ENCODE results near the gene MOB3C.

The MOB3C gene

DNA sequence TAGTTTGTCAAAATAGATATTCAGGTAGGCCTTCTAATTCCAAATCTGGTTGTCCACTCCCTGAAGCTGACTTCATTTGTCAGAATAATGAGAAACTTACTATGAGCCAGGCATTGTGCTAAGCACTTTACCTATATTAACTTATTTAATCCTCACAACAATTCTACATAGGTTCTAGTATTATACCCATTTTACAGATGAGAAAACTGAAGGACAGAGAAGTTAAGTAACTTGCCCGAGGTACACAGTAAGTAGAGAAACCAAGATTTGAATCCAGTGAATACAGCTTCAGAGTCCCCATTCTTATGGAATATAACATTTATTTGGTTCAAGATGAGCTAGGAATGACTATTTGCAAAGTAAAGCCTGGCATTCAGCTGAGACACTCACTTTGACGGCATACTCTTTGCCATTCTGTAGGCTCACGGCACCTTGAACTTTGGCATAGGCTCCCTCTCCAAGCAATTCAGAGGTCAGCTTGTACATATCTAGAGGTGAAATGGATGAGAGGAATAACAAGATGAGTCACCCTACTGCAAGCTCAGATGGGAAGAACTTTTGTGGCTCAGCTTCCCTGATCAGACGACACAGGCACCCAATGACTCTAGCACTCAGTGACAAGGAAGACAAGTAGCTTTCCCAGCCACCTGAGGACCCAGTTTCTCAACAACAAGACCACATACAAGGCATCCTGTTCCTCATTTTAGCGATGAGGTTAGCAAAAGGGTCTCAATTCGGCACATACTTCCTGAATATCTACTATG, 36.3 kb downstream of the MOB3C start:
- ChIA-PET POLR2A (no interaction called here), CTCF (interaction anchor here (1.9 kb wide), 1 partner anchor 35 kb away, joined by 6 read pairs; no protein-coding TSS in a partner anchor)
- no peak for DNase-seq (ENCODE audit: low read depth, low spot score)
- no peak overlapping the region for H3K4me3 ChIP-seq (ENCODE audit: low read depth, low read length)
- TF ChIP-seq, protein P1, sequence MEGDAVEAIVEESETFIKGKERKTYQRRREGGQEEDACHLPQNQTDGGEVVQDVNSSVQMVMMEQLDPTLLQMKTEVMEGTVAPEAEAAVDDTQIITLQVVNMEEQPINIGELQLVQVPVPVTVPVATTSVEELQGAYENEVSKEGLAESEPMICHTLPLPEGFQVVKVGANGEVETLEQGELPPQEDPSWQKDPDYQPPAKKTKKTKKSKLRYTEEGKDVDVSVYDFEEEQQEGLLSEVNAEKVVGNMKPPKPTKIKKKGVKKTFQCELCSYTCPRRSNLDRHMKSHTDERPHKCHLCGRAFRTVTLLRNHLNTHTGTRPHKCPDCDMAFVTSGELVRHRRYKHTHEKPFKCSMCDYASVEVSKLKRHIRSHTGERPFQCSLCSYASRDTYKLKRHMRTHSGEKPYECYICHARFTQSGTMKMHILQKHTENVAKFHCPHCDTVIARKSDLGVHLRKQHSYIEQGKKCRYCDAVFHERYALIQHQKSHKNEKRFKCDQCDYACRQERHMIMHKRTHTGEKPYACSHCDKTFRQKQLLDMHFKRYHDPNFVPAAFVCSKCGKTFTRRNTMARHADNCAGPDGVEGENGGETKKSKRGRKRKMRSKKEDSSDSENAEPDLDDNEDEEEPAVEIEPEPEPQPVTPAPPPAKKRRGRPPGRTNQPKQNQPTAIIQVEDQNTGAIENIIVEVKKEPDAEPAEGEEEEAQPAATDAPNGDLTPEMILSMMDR (IDR thresholded peaks at IDR 0.05; ENCODE audit: insufficient read depth, low read length, missing control alignments) = no peak

DNA sequence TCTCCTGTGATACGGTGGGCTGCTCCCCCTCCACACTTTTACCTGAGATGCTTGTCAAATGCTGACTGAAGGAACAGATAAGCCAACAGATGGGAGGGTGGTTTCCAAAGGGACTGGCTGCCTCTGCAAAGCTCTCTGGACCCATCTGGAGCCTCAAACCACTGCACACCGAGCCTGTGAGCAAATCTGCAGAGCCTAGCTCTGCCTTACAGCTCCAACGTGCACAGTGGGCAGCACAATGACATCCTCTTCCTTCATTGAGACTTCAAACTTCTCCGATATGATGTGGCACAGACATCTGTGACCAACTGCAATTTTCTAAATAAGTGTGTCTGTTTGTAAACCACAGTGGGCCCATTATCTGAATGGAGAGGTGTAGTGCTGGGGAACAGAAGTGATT, 38.9 kb downstream of the MOB3C start:
- TF ChIP-seq, protein P1 (IDR thresholded peaks at IDR 0.05; ENCODE audit: insufficient read depth, low read length, missing control alignments) = no peak
- H3K4me3 ChIP-seq (ENCODE audit: low read depth, low read length) = no peak overlapping the region
- DNase-seq (ENCODE audit: low read depth, low spot score) = no peak
- POLR2A ChIA-PET = no interaction called here
- CTCF ChIA-PET = no interaction called here

DNA sequence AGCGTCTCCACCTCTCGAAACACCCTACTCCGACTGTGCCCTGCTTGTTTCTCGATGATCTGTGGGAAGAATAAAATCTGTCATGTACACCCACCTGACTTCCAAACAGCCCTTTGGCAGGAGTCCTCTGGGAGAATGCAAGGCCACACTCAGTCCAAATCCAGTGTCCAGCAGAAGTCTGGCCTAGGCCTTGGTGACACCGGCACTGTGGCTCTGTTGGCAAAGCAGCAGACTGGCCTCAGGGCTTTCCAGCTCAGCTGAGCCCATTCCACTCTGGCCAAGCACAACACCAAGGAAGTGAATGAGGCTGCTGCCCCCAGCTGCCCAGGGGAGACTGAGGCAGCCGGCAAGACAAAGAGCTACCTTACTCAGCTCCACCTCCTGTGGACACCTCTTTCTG, 40.0 kb downstream of the MOB3C start:
- CTCF ChIA-PET = no interaction called here
- no peak for DNase-seq (ENCODE audit: low read depth, low spot score)
- TF ChIP-seq, protein P1 (IDR thresholded peaks at IDR 0.05; ENCODE audit: insufficient read depth, low read length, missing control alignments) = no peak
- POLR2A ChIA-PET = no interaction called here
- no peak overlapping the region for H3K4me3 ChIP-seq (ENCODE audit: low read depth, low read length)

DNA sequence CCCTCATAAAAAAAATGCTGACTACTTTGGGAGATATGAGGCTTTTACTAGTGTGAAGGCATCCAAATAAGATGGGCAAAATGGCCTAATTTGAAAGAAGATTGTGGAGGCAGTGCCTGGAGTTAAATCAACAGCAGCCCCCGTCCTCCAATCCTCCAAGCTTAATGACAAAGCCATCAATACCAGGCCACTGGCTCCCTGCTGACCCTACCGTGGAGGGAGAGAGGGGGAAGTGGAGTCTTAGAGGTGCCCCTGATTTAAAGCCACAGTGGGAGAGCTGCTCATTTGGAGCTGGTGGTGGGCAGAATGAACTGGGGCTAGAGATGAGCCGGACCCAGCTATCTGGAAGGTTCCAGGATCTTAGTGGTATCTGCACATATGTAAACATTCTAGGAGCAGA, 40.8 kb downstream of the MOB3C start:
- CTCF ChIA-PET = interaction anchor here (1.8 kb wide), 1 partner anchor 128 kb away, joined by 7 read pairs; no protein-coding TSS in a partner anchor

DNA sequence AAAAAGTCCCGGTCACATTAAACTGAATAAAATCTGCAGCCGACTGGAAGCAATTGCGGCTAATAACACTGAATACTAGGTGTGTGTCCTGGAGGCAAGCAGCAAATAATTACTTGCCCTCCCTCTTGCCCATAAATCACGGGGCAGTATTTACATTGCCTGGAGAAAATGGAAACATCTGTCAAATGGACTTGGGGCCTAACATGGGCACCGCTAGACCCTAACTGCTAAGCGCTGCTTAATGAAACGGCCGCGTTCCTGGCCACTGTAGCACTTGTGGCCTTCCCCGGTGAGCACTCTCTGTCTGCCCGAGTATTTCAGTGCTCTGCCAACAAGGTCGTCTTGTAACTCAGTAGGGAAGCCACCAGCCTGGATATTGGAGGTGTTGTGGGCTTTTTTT, 41.3 kb downstream of the MOB3C start:
- POLR2A ChIA-PET = no interaction called here
- TF ChIP-seq, protein P1 (IDR thresholded peaks at IDR 0.05; ENCODE audit: insufficient read depth, low read length, missing control alignments) = no peak
- CTCF ChIA-PET = interaction anchor here (1.8 kb wide), 1 partner anchor 128 kb away, joined by 7 read pairs; no protein-coding TSS in a partner anchor
- H3K4me3 ChIP-seq (ENCODE audit: low read depth, low read length) = no peak overlapping the region
- no peak for DNase-seq (ENCODE audit: low read depth, low spot score)

More for the DNA sequence above, 40.8 kb downstream of the MOB3C start:
- POLR2A ChIA-PET = no interaction called here
- TF ChIP-seq, protein P1 (IDR thresholded peaks at IDR 0.05; ENCODE audit: insufficient read depth, low read length, missing control alignments) = no peak
- H3K4me3 ChIP-seq (ENCODE audit: low read depth, low read length) = no peak overlapping the region
- DNase-seq (ENCODE audit: low read depth, low spot score) = no peak

DNA sequence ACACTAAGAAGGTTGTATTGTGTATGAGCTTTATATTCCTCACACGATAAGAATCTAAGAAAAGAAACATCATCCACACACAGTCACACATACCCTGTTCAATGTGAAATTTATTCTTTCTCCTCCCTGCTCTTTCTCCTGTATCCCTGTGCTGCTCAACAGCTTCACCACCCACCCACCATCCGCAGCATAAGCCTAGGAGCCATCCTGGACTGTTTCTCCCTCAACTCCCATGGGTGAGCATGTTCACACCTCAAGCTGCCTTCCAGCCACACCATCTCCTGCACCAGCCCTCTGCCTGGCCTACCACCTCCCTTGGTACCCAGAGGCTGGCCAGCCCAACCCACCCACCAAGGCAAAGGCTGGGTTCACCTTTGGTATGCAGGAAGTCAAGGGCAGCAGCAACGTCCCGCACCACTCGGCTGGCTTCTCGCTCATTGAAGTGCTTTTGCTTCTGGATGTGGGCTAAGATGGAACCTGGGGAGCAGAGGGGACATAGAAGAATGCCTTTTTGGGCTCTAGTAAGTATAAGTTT, 44.9 kb downstream of the MOB3C start:
- ChIA-PET POLR2A (no interaction called here), CTCF (interaction anchor here (1.0 to 1.7 kb wide), 4 partner anchors 13 to 153 kb away, joined by 3 to 4 read pairs (median 3); no protein-coding TSS in a partner anchor)
- DNase-seq (ENCODE audit: low read depth, low spot score) = no peak

More for the DNA sequence above, 44.9 kb downstream of the MOB3C start:
- H3K4me3 ChIP-seq (ENCODE audit: low read depth, low read length) = no peak overlapping the region
- TF ChIP-seq, protein P1 (IDR thresholded peaks at IDR 0.05; ENCODE audit: insufficient read depth, low read length, missing control alignments) = no peak
